DOHH2 (cell line): ENCODE results near the gene SLC35E3.
A peak's percentile ranks its signal among the peaks of the same experiment; 100 is the strongest.
"Not testable (repeated sequence)": the region's sequence is repeated elsewhere in the genome, so short reads cannot be mapped to it uniquely, and the experiment has no call there.

ENCODE experiments used
- H3F3A ChIP-seq: fragments of 200-600 bp; sonication (generic), shearing (Covaris generic); 2 replicates; pipeline ENCODE4 v1.6.0; 2016; ENCODE audit warnings: antibody characterized with exemption, mild to moderate bottlenecking; ENCODE audit not compliant: control insufficient read depth, insufficient read depth
- H3K27ac ChIP-seq: fragments of 200-600 bp; sonication (generic); 2 replicates; pipeline ENCODE4 v1.5.1; 2014; ENCODE audit warnings: low read depth, mild to moderate bottlenecking, low read length, moderate library complexity
- H3K27me3 ChIP-seq: fragments of 200-600 bp; sonication (generic); 2 replicates; pipeline ENCODE4 v1.6.1; 2014; ENCODE audit warnings: mild to moderate bottlenecking, low read length, mixed read lengths; ENCODE audit not compliant: control insufficient read depth
- H3K36me3 ChIP-seq: fragments of 200-600 bp; sonication (generic); 2 replicates; pipeline ENCODE4 v1.6.1; 2014; ENCODE audit warnings: mild to moderate bottlenecking, low read length, moderate library complexity, mixed read lengths; ENCODE audit not compliant: control insufficient read depth
- H3K4me1 ChIP-seq: fragments of 200-600 bp; sonication (generic); 2 replicates; pipeline ENCODE4 v1.6.1; 2014; ENCODE audit warnings: mild to moderate bottlenecking, low read length, mixed read lengths; ENCODE audit not compliant: control insufficient read depth
- H3K4me2 ChIP-seq: fragments of 200-600 bp; sonication (generic); 2 replicates; pipeline ENCODE4 v1.6.0; 2014; ENCODE audit warnings: mild to moderate bottlenecking, low read length, moderate library complexity
- H3K4me3 ChIP-seq: fragments of 200-600 bp; sonication (generic); 2 replicates; pipeline ENCODE4 v1.5.1; 2014; ENCODE audit warnings: mild to moderate bottlenecking, low read length, mixed read lengths
- H3K79me2 ChIP-seq: fragments of 200-600 bp; sonication (generic); 2 replicates; pipeline ENCODE4 v1.6.1; 2014; ENCODE audit warnings: mild to moderate bottlenecking, low read length, mixed read lengths; ENCODE audit not compliant: control insufficient read depth
- H3K9me2 ChIP-seq: fragments of 200-600 bp; sonication (generic); replicated peaks from 2 replicates; pipeline ENCODE4 v1.6.1; 2014; ENCODE audit warnings: mild to moderate bottlenecking, low read length, mixed read lengths; ENCODE audit not compliant: control insufficient read depth
- H3K9me3 ChIP-seq: fragments of 200-600 bp; sonication (generic); 2 replicates; pipeline ENCODE4 v1.6.1; 2014; ENCODE audit warnings: antibody characterized with exemption, low read length, mixed read lengths; ENCODE audit not compliant: control insufficient read depth, insufficient read depth
- H4K20me1 ChIP-seq: fragments of 200-600 bp; sonication (generic); 2 replicates; pipeline ENCODE4 v1.6.0; 2014; ENCODE audit warnings: low read depth, mild to moderate bottlenecking, antibody characterized with exemption, low read length, moderate library complexity; ENCODE audit not compliant: control insufficient read depth, insufficient read depth
- CTCF ChIP-seq: fragments of 200-600 bp; sonication (generic); IDR thresholded peaks from one replicate; pipeline ENCODE4 v1.5.1; 2014; ENCODE audit warnings: antibody characterized with exemption, mild to moderate bottlenecking, low read depth, low read length; ENCODE audit not compliant: poor library complexity, severe bottlenecking
- EZH2phosphoT487 ChIP-seq: fragments of 200-600 bp; sonication (generic); IDR thresholded peaks from 2 replicates; pipeline ENCODE4 v1.6.1; 2017; ENCODE audit warnings: borderline replicate concordance, mild to moderate bottlenecking, antibody characterized with exemption, low read length, moderate library complexity, mixed read lengths

Gene SLC35E3

GRCh38 chr12:68798882-68799234 is 52.9 kb downstream of the SLC35E3 start:
- Histone ChIP-seq H3K27ac (no peak overlapping the region), H3K9me3 (no peaks in the 10 kb centered on the region), H3K4me2 (no peak overlapping the region), H3K36me3 (no peaks in the 10 kb centered on the region), H3K4me3 (no peak overlapping the region), H3F3A (peaks cover 5% of the 10 kb centered on the region), H4K20me1 (no peaks in the 10 kb centered on the region), H3K27me3 (no peaks in the 10 kb centered on the region), H3K79me2 (no peaks in the 10 kb centered on the region), H3K9me2 (no peaks in the 10 kb centered on the region), H3K4me1 (peaks cover 40% of the 10 kb centered on the region)
- no peak for TF ChIP-seq EZH2phosphoT487
- no peak for TF ChIP-seq CTCF

GRCh38 chr12:68800294-68800693 is 54.3 kb downstream of the SLC35E3 start:
- Histone ChIP-seq H3K4me3 (no peak overlapping the region), H4K20me1 (no peaks in the 10 kb centered on the region), H3K4me1 (peaks cover 41% of the 10 kb centered on the region), H3K4me2 (no peak overlapping the region), H3K36me3 (no peaks in the 10 kb centered on the region), H3K9me2 (no peaks in the 10 kb centered on the region), H3K27me3 (no peaks in the 10 kb centered on the region), H3F3A (peaks cover 10% of the 10 kb centered on the region), H3K27ac (no peak overlapping the region), H3K9me3 (no peaks in the 10 kb centered on the region), H3K79me2 (no peaks in the 10 kb centered on the region)
- no peak for TF ChIP-seq EZH2phosphoT487
- TF ChIP-seq CTCF, result no peak

- H3K9me3 ChIP-seq, H3K9me2 ChIP-seq, H3K27ac ChIP-seq, H4K20me1 ChIP-seq, H3K27me3 ChIP-seq, H3K4me3 ChIP-seq, H3F3A ChIP-seq, H3K36me3 ChIP-seq, H3K4me2 ChIP-seq, H3K79me2 ChIP-seq: not testable (repeated sequence)
- peaks cover 49% of the 10 kb centered on the region for H3K4me1 ChIP-seq
Observed at GRCh38 chr12:68801124-68801523, 55.1 kb downstream of the SLC35E3 start.

- H3K4me3 ChIP-seq, H3K9me3 ChIP-seq, H4K20me1 ChIP-seq, H3K79me2 ChIP-seq, H3K27ac ChIP-seq, H3K27me3 ChIP-seq, H3K9me2 ChIP-seq, H3K36me3 ChIP-seq: not testable (repeated sequence)
- Histone ChIP-seq H3F3A (peaks cover 14% of the 10 kb centered on the region), H3K4me1 (peaks cover 62% of the 10 kb centered on the region), H3K4me2 (peak overlapping the region; percentile 19)
Observed at GRCh38 chr12:68802372-68802745, 56.4 kb downstream of the SLC35E3 start.

- H3K27me3 ChIP-seq, H3K27ac ChIP-seq, H4K20me1 ChIP-seq, H3K4me2 ChIP-seq, H3K9me2 ChIP-seq, H3K36me3 ChIP-seq, H3K9me3 ChIP-seq, H3K79me2 ChIP-seq, H3K4me3 ChIP-seq: not testable (repeated sequence)
- Histone ChIP-seq H3F3A (peaks cover 17% of the 10 kb centered on the region), H3K4me1 (peaks cover 64% of the 10 kb centered on the region)
Observed at GRCh38 chr12:68802911-68803651, 57.1 kb downstream of the SLC35E3 start.
